ENCODE measurements around the gene CYP4F2.
"Not testable (repeated sequence)": the region's sequence is repeated elsewhere in the genome, so short reads cannot be mapped to it uniquely, and the experiment has no call there.

The CYP4F2 gene, protein sequence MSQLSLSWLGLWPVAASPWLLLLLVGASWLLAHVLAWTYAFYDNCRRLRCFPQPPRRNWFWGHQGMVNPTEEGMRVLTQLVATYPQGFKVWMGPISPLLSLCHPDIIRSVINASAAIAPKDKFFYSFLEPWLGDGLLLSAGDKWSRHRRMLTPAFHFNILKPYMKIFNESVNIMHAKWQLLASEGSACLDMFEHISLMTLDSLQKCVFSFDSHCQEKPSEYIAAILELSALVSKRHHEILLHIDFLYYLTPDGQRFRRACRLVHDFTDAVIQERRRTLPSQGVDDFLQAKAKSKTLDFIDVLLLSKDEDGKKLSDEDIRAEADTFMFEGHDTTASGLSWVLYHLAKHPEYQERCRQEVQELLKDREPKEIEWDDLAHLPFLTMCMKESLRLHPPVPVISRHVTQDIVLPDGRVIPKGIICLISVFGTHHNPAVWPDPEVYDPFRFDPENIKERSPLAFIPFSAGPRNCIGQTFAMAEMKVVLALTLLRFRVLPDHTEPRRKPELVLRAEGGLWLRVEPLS

DNA sequence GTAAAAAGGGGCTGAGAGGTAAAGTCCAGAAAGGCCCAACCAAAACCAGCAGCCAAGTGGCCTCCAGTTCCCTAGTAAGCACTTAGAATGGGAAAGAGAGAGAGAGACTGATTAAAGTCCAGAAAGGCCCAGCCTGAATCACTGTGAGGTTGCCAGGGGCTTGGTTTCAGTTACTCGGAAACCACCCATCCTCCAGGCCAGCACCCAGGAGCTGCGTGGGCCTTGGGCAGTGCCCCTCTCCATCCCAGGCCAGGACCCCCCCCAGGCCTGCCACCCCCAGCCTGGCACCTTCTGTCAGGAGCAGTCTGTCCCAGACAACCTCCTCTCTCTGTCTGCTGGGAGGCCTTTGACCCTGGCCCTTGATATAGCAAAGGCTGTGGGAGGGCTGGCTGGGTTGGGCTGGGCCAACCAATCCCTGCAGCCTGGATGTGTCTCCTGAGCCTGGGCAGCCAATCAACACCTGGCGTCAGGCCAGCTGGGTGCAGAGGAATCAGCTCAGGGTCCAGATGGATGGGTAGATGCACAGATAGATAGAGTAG, at the start of gene CYP4F2:
TSS of gene CYP4F2 (minus strand) at position 337 of the 539 bp plus-strand sequence. CDS start 463 bp downstream, outside the sequence.
- DNase-seq (ENCODE audit: low spot score): no peak

DNA sequence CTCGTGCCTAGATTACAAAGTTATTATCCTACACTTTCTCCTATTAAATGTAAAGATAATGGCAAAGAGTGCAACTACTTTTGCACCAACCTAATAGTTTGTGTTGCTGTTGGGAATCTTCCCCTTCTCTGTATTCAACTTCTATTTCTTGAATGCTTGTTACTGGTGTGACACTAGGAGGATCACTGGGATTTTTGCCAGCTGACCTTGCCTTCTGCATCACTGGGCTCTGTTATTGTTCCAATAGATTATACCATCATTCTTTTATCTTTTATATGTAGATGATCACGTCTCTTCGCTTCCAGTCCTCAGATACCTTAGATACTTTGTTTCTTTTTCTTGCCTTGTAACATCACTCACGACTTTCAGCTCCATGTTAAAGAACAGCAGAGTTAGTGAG, 47.4 kb upstream of the CYP4F2 start:
- no peak for DNase-seq (ENCODE audit: low spot score)

DNA sequence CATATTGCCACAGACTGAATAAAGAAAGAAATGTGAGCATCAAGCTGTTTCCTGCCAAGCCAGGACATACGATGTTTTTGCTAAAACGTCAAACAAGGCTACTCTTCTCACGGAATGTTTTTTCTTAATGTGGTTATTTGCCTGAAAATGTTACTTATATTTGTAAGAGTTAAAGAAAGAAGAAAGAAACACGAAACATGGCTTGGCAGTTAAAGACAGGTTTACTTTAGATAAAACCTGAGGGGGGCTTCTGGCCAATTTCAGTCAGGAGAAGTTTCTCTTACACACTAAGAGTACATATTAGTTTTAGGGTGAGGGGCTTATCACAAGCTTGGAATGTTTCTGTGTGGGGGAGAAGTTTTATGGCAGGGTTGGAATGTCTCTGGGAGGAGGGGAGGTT, 46.5 kb upstream of the CYP4F2 start:
- no peak for DNase-seq (ENCODE audit: low spot score)

DNA sequence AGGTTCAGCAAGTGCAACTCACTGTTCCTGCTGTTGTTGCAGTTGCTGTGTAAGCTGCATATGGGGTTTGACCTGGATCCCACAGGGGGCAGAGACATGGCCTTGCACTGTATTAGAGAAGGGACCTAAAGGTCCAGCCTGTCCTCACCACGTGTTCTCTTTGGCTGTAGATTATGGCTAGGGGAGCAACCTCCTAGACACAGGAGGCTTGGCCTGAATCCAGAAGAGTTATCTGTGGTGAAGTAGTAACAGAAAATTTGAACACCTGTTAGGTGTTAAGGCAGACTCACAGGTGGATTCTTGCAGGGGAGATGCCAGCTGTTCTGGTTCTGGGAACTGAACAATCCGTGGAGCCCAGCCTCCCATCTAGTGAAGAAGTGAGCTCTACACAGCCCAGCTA, 39.9 kb upstream of the CYP4F2 start:
- no peak for DNase-seq (ENCODE audit: low spot score)

DNA sequence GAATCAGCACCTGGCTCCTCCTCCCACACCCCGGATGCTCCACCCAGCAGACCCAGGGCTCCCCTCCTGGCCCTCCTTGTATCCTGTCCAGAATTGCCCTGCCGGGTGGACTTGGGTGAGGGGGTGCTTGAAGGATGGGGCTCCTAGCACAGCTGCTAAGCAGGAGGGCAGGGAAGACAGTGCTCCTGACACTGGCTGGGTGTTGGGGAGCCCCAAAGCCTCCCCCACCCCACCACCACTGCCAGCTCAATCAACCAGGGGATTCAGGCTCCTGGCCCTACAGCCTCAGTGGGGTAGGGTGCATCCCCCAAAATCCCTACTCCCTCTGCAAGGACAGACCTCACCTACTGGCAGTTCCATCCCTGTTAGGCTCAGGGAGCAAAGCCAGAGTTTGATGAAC, 39.1 kb upstream of the CYP4F2 start:
- DNase-seq (ENCODE audit: low spot score): no peak

DNA sequence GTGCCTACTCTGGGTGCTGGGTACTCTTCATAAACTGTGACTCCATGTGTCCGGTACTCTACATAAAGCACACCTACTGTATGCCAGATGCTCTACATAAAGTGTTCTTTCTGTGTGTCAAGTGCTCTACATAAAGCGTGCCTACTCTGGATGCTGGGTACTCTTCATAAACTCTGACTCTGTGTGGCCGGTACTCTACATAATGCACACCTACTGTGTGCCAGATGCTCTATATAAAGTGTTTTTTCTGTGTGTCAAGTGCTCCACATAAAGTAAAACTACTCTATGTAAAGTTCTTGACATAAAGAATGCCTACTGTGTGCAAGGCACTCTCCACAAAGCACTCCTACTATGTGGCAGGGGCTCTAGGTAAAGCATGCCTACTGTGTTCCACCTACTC, 38.3 kb upstream of the CYP4F2 start:
- DNase-seq (ENCODE audit: low spot score): no peak

DNA sequence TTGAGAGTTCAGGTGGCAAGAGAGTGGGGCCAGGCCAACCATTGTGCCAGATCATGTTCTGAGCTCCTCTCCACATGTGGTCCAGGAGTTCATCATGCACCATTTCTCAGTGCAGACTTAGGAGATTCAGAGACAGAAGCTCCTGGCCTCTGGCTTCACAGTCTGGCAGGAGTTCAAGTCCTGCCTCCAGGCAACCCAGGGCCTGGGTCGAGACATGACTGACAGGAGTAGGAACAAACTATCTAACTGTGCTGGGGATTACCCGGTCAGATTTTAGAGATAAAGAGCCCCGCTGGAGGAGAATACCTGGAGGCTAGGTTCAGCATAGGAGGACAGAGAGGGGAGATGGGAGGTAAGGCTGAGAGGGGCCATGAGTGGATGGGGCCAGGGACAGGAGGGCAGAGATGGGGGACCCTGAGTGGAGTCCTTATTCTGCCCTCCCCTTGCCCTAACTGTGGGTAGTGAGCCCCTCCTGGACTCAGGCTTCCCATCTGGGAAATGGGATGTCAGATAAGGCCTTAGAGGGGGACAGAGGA, 37.4 kb upstream of the CYP4F2 start:
- DNase-seq (ENCODE audit: low spot score): no peak

DNA sequence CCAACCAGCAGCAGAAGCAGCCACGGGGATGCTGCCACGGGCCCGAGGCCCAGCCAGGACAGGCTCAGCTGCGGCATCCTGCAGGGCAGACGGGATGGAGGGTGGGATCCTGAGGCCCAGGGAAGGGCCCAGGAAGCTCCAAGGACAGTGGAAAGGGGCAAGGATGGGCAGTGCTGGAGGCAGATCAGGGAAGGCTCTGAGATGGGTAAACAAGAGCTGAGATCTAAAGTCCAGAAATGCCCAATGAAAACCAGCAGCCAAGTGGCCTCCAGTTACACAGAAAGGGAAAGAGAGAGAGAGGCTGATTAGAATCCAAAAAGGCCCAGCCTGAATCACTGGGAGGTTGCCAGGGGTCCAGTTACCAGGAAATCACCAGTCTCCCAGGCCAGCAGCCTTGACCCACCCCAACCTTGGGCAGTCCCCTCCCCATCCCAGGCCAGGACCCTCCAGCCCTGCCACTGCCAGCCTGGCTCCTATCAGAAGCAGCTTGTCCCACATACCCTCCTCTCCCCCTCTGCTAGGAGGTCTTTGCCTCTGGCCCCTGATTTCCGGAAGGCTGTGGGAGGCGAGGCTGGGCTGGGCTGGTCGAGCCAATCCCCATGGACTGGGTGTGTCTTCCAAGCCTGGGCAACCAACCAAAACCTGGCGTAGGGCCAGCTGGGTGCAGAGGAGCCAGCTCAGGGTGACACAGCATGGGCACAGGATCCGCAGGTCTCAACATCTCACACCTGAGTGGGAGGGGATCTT, 36.6 kb upstream of the CYP4F2 start, which contains the start of gene CYP4F11:
TSS of gene CYP4F11 (minus strand) at position 198 of the 747 bp plus-strand sequence. CDS start at position 77, 121 bp downstream.
- DNase-seq (ENCODE audit: low spot score): peak; percentile 45

DNA sequence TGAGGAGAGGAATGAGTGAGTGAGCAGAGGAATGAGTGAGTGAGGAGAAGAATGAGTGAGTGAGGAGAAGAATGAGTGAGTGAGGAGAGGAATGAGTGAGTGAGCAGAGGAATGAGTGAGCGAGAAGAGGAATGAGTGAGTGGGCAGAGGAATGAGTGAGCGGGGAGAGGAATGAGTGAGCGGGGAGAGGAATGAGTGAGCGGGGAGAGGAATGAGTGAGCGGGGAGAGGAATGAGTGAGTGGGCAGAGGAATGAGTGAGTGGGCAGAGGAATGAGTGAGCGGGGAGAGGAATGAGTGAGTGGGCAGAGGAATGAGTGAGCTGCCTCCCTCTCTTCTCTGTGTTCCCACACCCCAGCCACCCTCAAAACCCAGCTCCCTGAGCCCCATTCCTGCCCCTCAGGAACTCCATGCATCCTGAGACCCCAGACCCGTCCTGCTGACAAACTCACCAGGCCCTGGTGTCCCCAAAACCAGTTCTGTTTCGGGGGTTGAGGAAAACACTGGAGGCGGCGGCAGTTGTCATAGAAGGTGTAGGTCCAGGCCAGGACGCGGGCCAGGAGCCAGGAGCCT, 36.0 kb upstream of the CYP4F2 start:
- not testable (repeated sequence) for DNase-seq (ENCODE audit: low spot score)

DNA sequence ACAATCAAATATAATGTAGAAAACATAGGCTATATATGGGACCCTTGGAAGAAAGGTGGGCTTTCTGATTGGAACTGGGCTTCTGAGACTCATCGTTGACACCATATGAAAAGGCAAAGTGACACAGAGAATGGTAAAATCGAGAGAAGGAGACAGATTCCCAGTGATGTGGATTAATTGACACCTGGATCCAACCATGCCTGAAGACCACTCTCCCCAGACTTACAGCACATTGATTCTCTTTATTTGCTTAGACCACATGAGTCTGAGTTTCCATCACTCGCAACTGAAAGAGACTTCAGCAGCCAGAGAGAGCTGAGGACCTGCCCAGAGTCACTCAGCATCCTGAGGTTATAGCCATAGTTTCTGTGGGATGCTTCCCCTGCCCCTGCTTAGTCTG, 30.4 kb upstream of the CYP4F2 start:
- DNase-seq (ENCODE audit: low spot score): no peak

DNA sequence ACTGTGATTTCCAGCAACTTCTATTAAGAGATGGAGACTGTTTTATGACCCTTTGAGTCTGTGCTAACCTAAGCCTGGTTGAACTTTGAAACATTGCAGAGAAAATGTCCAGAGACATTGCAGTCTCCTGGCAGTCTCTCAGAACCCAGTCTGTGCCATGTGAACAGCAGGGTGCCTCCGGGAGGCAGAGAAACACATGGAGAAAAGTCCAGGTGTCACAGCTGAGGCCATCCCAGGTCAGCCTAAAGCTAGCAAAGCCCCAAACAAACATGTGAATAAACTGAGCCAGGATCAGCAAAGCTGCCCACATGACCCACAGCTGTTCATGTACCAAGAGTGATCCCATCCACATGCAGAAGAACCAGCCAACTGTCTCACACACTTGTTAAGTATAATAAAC, 28.6 kb upstream of the CYP4F2 start:
- no peak for DNase-seq (ENCODE audit: low spot score)

DNA sequence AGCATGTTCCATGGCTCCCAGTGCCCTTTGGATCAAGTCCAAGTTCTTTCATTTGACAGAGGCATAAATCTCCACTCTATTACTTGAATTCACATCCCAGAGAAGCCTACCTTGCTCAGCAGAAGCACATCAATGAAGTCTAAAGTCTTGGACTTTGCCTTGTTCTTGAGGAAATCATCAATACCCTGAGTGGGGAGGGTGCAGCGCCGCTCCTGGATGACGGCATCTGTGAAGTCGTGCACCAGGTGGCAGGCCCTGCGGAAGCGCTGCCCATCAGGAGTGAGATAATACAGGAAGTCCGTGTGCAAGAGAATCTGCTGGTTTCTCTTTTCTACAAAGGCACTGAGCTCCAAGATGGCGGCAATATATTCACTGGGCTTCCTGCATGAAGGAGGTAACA, 25.8 kb upstream of the CYP4F2 start:
- DNase-seq (ENCODE audit: low spot score): no peak

DNA sequence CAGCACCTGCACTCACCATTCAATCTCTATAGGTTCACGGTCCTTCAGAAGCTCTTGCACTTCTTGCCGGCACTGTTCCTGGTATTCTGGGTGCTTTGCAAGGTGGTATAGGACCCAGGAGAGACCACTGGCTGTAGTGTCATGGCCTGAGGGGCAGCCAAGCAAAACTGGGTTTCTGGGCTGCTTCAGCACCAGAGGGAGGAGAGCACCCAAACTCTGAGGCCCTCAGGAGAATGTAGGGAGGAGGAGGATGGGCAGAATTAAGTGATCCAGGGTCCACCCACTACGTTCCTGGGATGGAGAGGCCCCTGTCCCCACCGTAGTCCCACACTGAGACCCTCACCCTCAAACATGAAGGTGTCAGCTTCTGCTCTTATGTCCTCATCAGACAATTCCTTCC, 24.1 kb upstream of the CYP4F2 start:
- no peak for DNase-seq (ENCODE audit: low spot score)

DNA sequence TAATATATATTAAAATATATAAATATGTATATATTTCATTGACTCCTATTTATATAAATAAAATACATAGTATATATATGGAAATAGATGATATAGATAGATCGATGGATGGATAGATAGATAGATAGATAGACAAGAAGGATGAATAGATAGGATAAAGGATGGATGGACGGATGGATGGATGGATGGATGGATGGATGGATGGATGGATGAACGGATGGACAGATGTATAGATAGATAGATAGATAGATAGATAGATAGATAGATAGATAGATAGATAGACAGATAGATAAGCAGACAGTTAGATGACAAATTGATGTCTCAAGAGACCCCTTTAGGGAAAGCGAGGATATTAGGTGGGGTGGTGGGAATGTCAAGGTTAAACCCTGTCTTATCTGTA, 21.4 kb upstream of the CYP4F2 start:
- DNase-seq (ENCODE audit: low spot score): no peak

DNA sequence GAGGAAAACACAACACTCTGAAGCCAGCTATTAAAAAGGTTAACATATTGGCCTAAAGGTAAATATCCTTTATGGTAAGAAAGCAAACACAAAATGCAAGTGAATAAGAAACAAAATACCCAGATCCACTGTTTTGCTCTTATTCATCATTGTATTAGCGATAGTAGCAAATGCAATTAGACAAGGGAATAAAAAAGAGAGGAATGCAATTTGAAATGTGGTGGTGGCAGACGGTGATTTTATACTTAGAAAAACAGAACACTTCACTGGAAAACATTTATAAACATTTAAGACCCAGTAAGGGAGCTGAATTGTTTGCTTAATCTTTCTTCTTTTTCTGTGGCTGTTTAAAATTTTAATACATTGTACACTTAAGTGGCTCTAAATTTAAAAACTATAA, 17.2 kb upstream of the CYP4F2 start:
- DNase-seq (ENCODE audit: low spot score): no peak

DNA sequence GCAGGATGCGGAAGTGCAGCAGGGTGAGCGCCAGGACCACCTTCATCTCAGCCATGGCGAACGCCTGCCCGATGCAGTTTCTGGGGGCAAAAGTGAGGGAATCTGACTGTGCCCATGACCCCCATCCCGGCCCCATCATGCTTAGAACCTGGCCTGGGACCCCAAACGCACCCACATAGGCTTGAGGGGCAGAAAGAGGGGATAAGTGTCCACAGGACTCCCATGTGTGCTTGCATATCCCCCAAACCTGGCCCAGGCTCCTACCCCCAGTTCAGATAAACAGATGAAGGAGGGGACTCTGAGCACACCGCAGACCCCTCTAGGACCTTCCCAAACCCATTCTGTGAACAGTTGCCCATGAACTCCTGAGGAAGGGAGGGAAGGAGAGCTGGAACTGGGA, 16.0 kb upstream of the CYP4F2 start:
- DNase-seq (ENCODE audit: low spot score): no peak

DNA sequence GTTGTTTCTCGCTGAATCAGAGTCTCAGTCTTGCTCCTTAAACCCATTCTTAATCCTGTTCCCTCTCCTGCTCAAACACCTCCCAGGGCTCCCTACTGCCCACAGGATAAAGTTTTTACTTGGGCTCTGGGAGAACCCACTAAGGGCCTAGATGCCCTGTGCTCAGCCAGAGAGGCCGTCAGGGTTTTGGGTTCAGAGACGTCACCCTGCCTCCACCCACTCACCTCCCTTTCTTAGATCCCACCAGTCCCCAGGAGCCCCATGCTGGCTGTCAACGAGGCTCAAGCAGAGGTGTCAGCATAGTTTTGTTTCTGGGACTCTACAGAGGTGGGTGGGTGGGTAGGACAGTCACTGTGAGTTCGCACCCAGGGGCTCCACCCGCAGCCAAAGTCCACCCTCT, 15.5 kb upstream of the CYP4F2 start:
- no peak for DNase-seq (ENCODE audit: low spot score)

DNA sequence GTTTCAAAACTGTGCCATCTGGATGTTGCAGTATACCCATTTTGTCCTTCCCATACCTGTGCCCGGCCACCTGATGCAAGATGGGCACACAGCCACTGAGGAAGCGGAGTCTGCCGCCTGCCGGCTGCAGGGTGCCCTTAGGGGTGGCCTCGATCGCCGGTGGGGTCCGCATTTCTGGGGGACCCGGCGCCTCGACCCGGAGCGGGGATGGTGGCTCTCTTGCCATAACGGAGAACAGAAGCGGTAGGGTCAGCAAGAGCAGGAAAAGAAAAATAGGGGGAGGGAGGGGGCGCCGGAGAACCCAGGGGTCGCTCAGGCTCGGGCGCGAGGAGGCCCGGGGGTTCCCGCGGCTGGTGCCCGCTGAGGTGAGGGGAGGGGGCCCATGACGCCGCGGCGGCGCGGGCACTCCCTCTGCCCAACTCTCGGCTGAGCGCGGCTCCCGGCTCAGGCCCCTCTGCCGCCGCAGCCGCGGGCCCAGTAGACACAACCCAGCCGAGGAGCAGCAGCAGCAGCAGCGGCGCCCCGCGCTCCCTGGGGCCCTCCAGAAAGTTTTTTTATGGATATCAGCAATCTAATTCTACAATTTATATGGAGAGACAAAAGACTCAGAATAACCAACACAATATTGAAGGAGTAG, 13.8 kb upstream of the CYP4F2 start:
- peak; percentile 54 for DNase-seq (ENCODE audit: low spot score)

DNA sequence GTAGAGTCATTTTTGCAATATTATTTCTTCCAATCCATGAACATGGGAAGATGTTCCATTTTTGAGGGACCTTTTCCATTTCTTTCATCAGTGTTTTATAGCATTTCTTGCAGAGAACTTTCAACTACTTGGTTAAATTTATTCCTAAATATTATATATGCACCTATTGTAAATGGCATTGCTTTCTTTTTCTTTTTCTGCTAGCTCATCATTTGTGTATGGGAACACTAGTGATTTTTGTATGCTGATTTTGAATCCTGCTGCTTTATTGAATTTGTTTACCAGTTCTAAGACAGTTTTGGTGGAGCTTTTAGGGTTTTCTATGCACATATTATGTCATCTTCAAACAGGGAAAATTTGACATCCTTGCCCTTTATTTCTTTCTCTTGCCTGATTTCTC, 7.2 kb upstream of the CYP4F2 start:
- DNase-seq (ENCODE audit: low spot score): no peak

DNA sequence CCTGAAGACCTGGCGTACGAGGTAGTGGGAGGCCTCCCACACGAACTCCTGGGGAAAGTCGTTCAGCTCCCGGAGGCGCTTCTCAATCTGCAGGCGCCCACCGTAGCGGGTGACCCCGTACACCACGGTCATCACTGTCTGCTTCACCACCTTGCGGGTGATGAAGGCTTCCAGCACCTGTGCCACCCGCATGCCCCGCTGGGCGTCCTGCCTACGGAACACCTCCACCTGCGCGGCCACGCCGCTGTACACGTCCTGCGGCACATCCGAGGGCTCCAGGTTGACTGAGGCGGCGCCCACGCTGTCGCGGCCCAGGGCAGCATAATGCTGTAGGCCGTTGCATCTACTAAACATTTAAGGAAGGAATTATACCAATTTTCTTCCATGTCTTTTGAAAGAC, 5.0 kb upstream of the CYP4F2 start:
- DNase-seq (ENCODE audit: low spot score): not testable (repeated sequence)

DNA sequence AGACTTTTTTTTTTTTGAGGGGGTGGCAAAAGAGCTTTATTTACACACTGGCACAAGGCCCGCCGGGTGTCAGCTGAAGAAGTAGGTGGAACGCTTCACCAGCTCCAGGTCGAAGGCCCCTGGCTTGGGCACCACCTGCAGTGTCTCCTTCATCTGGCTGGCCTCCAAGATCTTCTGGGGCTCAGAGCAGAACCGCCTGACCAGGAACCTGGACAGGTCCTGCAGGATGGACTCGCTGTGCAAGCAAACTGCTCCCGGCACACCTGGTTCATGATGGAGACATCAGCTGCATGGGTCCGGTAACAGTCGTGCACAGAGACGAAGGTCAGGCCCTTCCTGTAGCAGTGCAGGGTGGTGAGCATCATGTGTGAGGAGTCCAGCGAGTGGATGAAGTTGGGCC, 4.4 kb upstream of the CYP4F2 start:
- DNase-seq (ENCODE audit: low spot score): no peak

DNA sequence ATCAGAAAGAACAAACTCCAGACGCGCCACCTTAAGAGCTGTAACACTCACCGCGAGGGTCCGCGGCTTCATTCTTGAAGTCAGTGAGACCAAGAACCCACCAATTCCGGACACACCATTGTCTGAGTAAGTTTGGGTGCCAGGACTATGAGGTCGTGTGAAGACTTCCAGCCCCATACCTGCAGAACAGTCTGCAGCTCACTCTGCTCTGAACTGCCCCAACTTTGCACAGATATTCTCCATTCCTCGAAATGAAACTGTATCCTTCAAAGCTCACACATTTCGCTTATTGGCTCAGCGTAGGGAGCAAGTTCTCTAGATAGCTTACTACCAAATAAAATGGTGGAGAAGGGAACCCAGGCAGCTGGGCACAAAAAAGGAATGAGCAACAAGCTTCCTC, 2.6 kb upstream of the CYP4F2 start:
- DNase-seq (ENCODE audit: low spot score): no peak

Data from D341Med (cell line).